ENCODE measurements around the gene ZNF469.
"Not testable (repeated sequence)": the region's sequence is repeated elsewhere in the genome, so short reads cannot be mapped to it uniquely, and the experiment has no call there.

ZNF469 gene

GRCh38 chr16:88393034-88393433, 10.3 kb downstream of the ZNF469 start:
- DNase-seq (ENCODE audit: low read depth in 2 of 2) = no peak

DNA sequence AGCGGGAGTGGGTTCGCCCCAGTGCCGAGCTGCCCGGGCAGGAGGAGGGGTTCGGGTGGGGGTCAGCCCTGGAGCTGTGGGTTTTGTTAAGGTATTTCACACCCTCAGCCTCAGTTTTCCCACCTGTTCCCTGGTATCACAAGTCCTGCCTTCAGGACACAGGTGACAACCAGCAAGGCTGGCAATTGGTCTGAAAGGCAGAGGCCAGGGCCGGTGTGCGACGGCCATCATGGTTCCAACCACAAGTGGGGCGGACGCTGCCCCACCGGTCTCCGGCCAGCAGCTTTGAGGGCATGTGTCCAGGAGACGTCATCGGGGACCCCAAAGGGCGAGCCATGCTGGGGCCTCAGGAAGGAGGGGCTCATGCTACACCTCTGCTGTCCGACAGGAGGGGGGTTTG, 10.8 kb downstream of the ZNF469 start:
- DNase-seq (ENCODE audit: low read depth in 2 of 2) = no peak

- no peak for DNase-seq (ENCODE audit: low read depth in 2 of 2)
These were observed 11.7 kb downstream of the ZNF469 start for GRCh38 chr16:88394426-88394825.

- no peak for DNase-seq (ENCODE audit: low read depth in 2 of 2)
These were observed 13.2 kb downstream of the ZNF469 start for GRCh38 chr16:88395669-88396584.

GRCh38 chr16:88398170-88398873, 15.6 kb downstream of the ZNF469 start:
- DNase-seq (ENCODE audit: low read depth in 2 of 2) = no peak

DNA sequence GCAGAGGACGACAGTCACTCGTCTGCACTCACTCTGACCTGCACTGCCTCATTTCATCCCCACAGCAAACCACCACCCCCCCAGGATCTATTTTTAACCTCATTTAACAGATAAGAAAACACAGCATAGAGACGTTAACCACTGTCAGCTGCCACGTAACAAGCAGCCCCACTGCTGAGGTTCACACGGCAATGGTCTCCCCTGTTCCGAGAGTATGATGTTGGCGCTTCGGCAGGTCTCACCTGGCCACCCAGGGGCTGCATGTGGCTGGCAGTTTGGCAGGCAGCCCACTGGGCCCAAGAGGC, 16.1 kb downstream of the ZNF469 start:
- DNase-seq (ENCODE audit: low read depth in 2 of 2) = no peak

GRCh38 chr16:88400186-88400585, 17.4 kb downstream of the ZNF469 start:
- DNase-seq (ENCODE audit: low read depth in 2 of 2) = no peak

- no peak for DNase-seq (ENCODE audit: low read depth in 2 of 2)
These were observed 19.0 kb downstream of the ZNF469 start for GRCh38 chr16:88401604-88402246.

- DNase-seq (ENCODE audit: low read depth in 2 of 2) = no peak
These were observed 19.9 kb downstream of the ZNF469 start for GRCh38 chr16:88402551-88403240.

DNA sequence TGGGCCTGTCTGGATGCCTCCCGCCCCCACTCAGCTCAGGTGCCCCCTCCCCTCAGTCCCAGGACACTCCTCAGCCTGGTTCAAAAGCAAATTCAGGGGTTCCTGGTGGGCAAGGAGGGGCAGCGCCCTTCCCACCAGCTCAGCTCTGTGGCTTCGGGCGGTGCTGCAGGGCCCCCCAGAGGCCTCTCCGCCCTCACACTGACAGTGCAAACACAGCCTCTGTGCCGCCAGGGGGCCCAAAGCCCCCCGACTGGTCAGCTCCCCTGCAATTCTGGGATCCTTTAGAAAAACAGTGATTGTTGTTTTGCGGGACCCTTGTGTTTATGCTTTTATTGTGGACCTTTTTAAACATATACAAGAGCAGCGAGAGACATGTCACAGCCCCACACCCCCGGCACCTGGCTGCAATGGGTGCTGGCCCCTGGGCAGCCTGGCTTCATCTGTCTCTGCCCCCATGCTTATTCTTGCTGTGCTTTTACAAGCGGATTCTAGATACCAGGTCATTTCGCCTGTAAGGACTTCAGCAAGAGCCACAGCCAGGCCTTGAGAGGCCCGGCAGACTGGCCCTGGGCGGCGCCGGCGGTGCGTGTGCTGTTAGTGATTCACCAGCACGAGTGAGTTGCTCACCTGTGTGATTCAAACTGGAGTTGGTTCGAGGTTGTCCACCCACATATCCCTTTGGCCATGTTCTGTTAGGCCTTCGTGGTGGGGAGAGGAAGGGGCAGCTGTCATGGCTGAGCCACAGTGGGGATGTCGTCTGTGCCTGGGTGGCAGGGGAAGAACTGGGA, 21.2 kb downstream of the ZNF469 start:
- no peak for DNase-seq (ENCODE audit: low read depth in 2 of 2)

DNA sequence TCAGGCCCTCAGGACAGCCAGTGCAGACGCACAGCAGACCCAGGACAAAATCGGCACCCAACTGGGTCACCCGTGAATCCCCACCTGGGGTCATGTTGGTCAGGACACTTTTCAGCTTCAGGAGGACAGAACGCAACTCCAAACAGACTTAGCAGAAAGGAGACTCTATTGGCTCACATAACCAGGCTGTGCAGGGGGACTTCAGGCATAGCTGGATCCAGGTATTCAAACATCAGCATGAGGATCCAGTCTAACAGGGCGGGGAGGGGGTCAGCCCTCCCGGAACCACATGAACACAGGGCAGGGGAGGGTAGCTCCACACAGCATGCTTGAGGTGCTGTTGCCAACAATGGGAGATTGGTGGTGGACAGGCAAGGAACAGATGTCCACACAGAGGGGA, 22.0 kb downstream of the ZNF469 start:
- DNase-seq (ENCODE audit: low read depth in 2 of 2) = no peak

- no peak for DNase-seq (ENCODE audit: low read depth in 2 of 2)
These were observed 22.7 kb downstream of the ZNF469 start for GRCh38 chr16:88405216-88406060.

DNA sequence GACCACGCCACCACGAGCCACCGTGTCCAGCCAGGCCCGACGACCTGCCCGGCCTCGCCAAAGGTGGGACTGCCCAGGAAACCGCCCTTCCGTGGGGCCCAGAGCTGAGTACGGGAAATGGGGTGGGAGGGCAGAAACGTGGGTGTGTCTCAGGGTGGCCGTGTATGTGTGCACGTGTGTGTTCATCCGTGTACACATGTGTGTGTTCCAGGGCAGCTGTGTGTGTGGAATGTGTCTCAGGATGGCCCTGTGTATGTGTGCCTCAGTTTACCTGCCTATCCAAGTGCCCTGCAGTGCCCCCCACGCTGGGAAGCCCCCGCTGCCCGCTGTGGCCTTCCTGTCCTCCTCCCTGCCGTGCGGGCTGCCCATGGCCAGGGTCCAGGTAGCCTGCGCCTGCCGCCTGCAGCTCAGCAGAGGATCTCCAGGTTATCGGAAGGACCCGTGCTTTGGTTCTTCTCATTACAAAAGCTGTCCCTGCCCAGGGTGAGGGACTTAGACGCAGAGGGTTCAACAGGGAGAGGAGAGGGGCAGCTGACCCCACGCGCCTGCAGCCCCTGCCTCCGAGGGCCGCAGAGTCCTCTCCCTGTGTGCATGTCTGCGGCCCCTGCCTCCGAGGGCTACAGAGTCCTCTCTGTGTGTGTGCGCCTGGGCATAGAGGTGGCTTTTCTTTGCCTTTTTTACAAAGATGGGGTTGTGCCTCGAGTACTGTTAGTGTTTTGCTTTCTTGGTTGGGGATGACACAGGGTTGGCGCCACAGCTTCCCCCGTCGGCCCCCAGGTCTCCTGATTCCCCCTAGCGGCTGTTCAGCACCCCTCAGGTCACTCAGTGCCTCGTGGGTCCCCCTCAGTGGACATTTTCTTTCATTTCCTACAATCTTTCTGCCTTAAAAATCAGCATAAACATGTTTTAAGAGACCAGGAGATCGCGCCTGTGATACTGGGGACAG, 23.6 kb downstream of the ZNF469 start:
- DNase-seq (ENCODE audit: low read depth in 2 of 2) = no peak

GRCh38 chr16:88407042-88407420, 24.3 kb downstream of the ZNF469 start:
- no peak for DNase-seq (ENCODE audit: low read depth in 2 of 2)

GRCh38 chr16:88407807-88408206, 25.0 kb downstream of the ZNF469 start:
- DNase-seq (ENCODE audit: low read depth in 2 of 2) = no peak

DNA sequence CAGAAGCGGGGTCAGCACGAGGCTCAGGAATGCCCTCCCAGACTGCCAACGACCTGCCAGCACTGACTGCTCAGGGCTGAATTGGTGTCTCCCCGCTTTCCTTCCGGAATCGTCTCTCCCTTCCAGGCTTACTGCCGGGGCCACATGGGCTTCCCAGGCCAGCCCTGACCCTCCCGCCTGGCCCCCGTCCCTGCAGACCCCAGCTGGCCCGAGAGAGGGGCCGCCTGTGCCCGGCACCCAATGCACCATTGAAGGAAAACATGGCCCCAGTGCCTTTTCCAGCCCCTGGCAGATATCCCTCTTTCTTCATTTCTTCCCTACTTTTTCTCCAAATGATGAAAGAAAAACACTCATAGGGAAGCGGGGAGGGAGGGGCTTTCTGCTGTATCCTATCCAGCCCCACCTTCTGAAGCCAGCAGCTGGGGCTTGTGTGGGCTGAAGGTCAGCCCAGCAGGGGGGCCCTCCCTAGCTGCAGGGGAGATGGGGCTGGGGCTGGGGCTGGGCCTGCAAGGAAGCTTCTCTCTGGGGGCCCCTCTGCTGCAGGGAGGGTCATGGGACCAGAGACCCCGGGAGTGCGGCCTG, 25.9 kb downstream of the ZNF469 start:
- DNase-seq (ENCODE audit: low read depth in 2 of 2) = no peak

GRCh38 chr16:88409296-88410065, 26.7 kb downstream of the ZNF469 start:
- no peak for DNase-seq (ENCODE audit: low read depth in 2 of 2)

DNA sequence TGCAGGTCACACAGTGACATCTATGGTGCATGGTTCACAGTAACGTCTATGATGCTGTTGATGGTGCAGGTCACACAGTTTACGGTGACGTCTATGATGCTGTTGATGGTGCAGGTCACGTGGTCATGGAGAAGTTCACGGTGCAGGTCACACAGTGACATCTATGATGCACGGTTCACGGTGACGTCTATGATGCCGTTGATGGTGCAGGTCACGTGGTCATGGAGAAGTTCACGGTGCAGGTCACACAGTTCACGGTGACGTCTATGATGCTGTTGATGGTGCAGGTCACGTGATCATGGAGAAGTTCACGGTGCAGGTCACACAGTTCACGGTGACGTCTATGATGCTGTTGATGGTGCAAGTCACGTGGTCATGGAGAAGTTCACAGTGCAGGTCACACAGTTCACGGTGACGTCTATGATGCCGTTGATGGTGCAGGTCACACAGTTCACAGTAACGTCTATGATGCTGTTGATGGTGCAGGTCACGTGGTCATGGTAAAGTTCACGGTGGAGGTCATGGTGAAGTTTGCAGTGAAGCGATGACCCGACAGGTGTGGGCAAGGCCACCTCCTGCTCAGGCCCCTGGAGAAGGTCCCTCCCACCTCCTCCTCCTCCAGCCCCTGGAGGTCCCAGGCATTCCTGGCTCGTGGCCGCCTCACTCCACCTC, 27.7 kb downstream of the ZNF469 start:
- DNase-seq (ENCODE audit: low read depth in 2 of 2) = not testable (repeated sequence)
